DND-41 (cell line): ENCODE data around the gene SYT15.

Experiments used
- CTCF ChIP-seq: IDR thresholded peaks from 2 replicates; pipeline ENCODE4 v1.5.1; 2012; ENCODE audit warnings: borderline replicate concordance, low read length, moderate library complexity, mild to moderate bottlenecking; ENCODE audit not compliant: poor library complexity, severe bottlenecking; ENCODE audit errors: extremely low read depth
- EZH2 ChIP-seq: IDR thresholded peaks from 3 replicates; pipeline ENCODE4 v1.6.1; 2012; ENCODE audit warnings: borderline replicate concordance, low read depth, mild to moderate bottlenecking, moderate library complexity, low read length, inconsistent platforms; ENCODE audit not compliant: severe bottlenecking

GRCh38 chr10:46549171-46550075, 29.5 kb upstream of the SYT15 start:
- peak; percentile 7 for TF ChIP-seq CTCF
- TF ChIP-seq EZH2 = no peak
